ENCODE results near the gene PRELID1.
"Not testable (repeated sequence)": the region's sequence is repeated elsewhere in the genome, so short reads cannot be mapped to it uniquely, and the experiment has no call there.

Gene PRELID1

GRCh38 chr5:177336603-177337494 lies 33.2 kb downstream of the PRELID1 start:
- DNase-seq (ENCODE audit: low read depth): no peak

GRCh38 chr5:177338251-177339106 lies 34.9 kb downstream of the PRELID1 start:
- DNase-seq (ENCODE audit: low read depth): no peak

DNA sequence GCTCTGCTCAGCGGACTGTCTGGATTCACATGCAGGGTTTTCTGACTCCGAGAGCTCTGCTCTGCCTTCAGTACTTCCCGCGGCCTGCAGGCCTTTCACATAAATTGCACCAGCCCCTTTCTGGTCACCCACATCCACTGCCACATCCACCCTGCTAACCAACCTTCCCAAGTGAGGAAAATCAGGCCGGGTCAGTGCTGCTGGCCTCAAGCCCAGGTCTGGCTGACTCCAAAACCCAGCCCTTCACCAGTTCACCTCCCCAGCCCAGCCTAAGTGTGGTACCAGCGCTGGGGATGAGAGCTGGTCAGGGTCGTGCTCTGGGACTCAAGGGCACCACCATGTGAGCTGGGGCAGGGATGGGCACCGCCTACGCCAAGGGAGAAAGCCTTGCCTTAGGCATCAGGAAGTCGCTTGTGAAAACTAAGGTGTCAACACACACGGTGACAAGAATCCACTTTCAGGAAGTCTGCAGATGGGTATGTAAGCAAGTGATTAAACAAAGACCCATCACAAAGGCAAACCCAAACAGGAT lies 35.6 kb downstream of the PRELID1 start:
- no peak for DNase-seq (ENCODE audit: low read depth)

DNA sequence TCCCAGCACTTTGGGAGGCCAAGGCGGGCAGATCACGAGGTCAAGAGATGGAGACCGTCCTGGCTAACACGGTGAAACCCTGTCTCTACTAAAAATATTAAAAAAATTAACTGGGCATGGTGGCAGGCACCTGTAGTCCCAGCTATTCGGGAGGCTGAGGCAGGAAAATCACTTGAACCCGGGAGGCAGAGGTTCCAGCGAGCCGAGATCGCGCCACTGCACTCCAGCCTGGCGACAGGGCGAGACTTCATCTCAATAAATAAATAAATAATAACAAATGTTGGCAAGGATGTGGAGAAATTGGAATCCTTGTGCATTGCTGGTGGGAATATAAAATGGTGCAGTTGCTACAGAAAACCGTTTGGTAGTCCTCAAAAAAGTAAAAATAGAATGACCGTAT lies 39.4 kb downstream of the PRELID1 start:
- DNase-seq (ENCODE audit: low read depth): not testable (repeated sequence)

DNA sequence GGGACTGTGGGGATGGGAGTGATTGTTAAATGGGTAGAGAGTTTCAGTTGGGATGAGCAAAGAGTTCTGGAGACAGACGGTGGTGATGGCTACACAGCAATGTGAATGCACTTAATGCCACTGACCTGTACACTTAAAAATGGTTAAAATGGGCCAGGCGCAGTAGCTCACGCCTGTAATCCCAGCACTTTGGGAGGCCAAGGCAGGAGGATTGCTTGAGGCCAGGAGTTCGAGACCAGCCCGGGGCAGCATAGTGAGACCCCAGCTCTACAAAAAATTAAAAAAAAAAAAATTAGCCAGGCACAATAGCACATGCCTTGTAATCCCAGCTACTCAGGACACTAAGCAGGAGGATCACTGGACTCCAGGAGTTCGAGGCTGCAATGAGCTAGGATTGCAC lies 40.2 kb downstream of the PRELID1 start:
- DNase-seq (ENCODE audit: low read depth): no peak

- no peak for DNase-seq (ENCODE audit: low read depth)
These were observed 41.3 kb downstream of the PRELID1 start for GRCh38 chr5:177344891-177345290.

GRCh38 chr5:177346820-177347219 lies 43.2 kb downstream of the PRELID1 start:
- DNase-seq (ENCODE audit: low read depth): no peak

DNA sequence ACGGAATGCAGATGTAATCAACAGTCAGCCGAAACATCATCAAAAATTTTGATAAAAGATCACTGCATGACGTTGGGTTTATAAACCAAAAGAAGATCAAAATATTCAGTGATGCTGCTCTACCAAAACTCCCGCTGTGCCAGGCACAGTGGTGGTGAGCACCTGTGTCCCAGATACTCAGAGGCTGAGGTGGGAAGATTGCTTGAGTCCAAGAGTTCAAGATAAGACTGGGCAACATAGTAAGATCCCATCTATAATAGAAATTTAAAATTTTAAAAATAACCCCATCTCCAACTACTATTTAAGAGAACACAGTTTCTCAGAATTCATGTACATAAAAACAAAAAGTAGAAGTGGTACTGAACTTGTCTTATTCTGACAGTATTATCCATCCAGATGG lies 44.1 kb downstream of the PRELID1 start:
- DNase-seq (ENCODE audit: low read depth): no peak

GRCh38 chr5:177349362-177349647 lies 45.7 kb downstream of the PRELID1 start:
- no peak for DNase-seq (ENCODE audit: low read depth)

GRCh38 chr5:177349762-177350161 lies 46.2 kb downstream of the PRELID1 start:
- no peak for DNase-seq (ENCODE audit: low read depth)

DNA sequence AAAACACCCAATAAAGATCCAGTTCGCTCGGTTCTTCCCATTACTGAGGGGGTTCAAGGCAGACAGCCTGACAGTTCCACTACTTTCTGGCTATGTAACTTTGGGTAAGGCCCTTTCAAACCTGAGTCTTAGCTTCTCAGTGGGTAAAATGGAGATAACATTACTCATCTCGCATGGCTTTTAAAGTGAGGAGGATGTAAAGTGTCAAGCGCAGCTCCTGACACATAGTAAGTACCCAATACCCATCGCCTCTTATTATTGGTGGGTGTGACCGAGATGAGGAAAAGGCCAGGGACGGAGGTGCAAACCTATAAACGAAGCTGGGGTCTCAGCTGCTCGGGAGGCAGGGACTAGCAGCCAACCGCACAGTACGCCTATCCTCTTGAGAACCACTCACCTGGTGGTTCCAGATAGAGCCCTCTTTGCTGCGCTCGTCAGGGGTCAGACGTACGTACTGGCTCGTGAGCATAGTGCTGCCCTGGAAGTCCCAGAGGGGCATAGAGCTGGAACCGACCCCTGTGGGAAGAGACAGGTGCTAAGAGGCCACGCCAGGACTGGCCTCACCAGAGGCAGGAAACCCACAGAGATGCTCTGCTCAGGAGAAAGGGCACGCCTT lies 47.3 kb downstream of the PRELID1 start:
- DNase-seq (ENCODE audit: low read depth): no peak

DNA sequence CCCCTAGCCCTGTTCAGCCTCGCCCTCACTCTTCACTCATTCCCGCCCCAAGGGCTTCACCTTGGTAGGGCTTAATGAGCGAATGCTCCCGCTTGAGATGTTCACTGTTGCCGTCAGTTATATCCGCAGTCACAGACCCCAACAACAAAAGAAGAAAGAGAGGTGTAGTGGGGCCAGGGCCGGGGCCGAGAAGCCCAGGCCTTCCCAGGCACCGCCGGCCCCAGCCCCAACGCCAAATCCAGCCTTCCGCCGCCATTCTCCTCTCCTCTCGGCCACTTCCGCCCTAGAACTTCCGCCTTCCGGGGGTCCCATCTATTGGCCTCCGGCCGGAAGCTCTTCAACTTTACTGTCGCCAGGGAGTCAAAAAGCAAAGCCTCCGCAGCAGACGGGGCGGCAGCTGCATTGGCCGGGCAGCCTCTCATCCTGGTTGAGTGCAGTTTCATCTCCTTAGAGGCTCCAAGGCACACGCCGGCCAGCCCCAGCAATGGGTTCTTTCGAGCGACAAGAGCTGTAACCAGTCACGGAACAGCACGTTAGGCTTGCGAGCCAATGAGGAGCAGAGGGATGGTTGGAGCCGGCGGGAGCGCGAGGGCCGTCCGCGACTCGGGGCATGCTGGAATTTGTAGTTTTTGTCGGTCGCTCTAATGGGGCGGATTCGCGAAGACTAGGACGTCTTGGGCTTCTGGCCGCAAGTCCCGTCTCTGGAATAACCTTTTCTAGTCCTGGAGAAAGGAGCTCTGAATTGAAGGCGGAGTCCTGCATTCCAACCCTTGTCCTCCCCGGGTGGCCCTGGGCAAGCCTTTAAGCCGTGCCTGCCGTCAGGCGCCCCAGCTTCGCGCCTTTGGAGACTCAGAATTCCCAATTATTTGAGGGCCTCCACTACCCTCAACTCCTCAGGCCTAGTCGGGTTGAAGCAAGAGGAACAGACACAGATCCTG lies 48.1 kb downstream of the PRELID1 start, which contains the start of gene LMAN2:
Gene LMAN2, minus strand, starts transcription at position 277 of the 938 bp plus-strand sequence. Its CDS starts 21 bp downstream, at position 256.
- DNase-seq (ENCODE audit: low read depth): peak; percentile 83

DNA sequence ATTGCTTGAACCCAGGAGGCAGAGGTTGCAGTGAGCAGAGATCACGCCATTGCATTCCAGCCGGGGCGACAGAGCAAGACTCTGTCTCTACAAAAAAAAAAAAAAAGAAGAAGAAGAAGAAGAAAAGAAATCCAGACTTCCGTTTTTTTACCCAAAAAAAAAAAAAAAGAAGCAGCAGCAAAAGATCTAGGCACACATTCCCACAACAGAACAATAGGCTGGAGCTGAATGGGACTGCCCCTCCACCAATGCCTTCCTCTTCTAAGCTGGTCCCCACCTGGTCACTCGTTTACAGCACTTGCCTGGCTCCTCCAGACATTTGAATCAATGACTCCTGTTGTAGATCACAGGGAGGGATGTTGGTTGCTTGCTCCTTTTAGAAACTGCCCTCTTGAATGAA lies 49.5 kb downstream of the PRELID1 start:
- no peak for DNase-seq (ENCODE audit: low read depth)

- DNase-seq (ENCODE audit: low read depth): no peak
These were observed 50.7 kb downstream of the PRELID1 start for GRCh38 chr5:177354256-177354655.

DNA sequence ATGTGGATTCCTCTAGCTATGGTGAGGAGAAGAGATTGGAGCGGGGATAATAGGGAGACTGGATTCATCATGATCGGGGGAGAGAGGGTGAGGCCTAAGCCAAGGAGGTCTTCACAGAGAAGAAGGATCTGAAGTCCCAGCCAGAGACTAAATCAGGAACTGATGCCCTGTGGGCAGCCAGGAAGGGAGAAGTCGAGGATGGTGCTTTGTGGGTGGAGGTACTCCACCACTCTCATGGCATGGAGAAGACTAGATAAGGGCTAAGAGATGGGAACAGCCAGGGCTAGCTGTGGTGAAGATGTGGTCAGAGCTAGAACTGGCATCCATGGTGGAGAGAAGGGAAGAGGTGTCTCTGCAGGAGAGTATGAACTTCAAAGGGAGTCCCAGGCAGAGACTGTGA lies 51.1 kb downstream of the PRELID1 start:
- DNase-seq (ENCODE audit: low read depth): no peak

- DNase-seq (ENCODE audit: low read depth): no peak
These were observed 51.7 kb downstream of the PRELID1 start for GRCh38 chr5:177355162-177355867.

DNA sequence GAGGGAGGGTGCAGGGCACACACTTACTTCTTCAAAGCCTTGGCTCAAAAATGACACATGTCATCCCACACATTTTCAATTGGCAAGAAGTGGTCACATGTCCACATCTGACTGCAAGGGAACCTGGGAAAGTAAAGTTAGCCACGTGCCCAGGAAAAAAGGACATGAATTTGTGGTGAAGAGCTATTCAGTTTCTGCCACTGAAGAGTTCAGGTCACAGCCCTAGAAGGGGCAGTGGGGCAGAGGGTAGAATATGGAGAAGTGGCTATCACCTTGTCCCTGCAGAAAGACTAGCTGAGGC lies 52.2 kb downstream of the PRELID1 start:
- no peak for DNase-seq (ENCODE audit: low read depth)

Measured in stimulated activated CD4-positive, alpha-beta T cell treated with anti-CD3 and anti-CD28 coated beads, Interleukin-2, amount 100 ng/mL, for 4 hours (primary cell).